Measurements from ENCODE around the gene C1R.

Gene C1R

GRCh38 chr12:7108003-7108795, 16.0 kb upstream of the C1R start:
- Histone ChIP-seq H3K4me1 (ENCODE audit: control insufficient read depth, insufficient read depth, low read length) (no peaks in the 10 kb centered on the region), H3K36me3 (ENCODE audit: control insufficient read depth in 2 of 2, insufficient read depth in 1 of 2, low read length in 2 of 2) (peaks cover 0 to 12% of the 10 kb centered on the region in 2 experiments; a peak in 1 of 3 replicates), H3K9me3 (ENCODE audit: control insufficient read depth, insufficient read depth, low read depth, low read length) (no peaks in the 10 kb centered on the region), H3K27ac (ENCODE audit: extremely low read depth, low read depth, low read length) (peak overlapping the region; percentile 21; the same call in 1 of the 2 replicates), H3K4me3 (ENCODE audit: low read depth, low read length) (peak overlapping the region; percentile 66)
- CTCF ChIA-PET, result interaction anchor here (0.5 to 4.3 kb wide), 21 partner anchors 9 to 337 kb away, joined by 3 to 24 read pairs (median 4); partner anchors contain the start of genes C12orf57, C1R, CD4 and RNU7-1
- POLR2A ChIA-PET, result interaction anchor here (0.8 to 3.2 kb wide), 5 partner anchors 90 to 255 kb away, joined by 3 to 20 read pairs (median 4); partner anchors contain the start of genes C12orf57, LPCAT3 and RNU7-1
- TF ChIP-seq REPIN1 (tag by site-specific recombination; IDR thresholded peaks at IDR 0.05; ENCODE audit: low read depth) (no peak), ZNF112 (tag by site-specific recombination; IDR thresholded peaks at IDR 0.05) (no peak), ZNF76 (tag by site-specific recombination; IDR thresholded peaks at IDR 0.05; ENCODE audit: borderline replicate concordance, low read depth) (peak; percentile 71; the same call in 1 of the 2 replicates), ZNF341 (tag by site-specific recombination; IDR thresholded peaks at IDR 0.05; ENCODE audit: low read depth) (peak; percentile 56), ZNF777 (tag by site-specific recombination; IDR thresholded peaks at IDR 0.05; ENCODE audit: borderline replicate concordance) (no peak), ZNF610 (tag by site-specific recombination; IDR thresholded peaks at IDR 0.05; ENCODE audit: borderline replicate concordance) (0 out of 2 replicates have a peak, but pooled peaks have one; percentile 14), ZNF335 (tag by site-specific recombination; conservative IDR thresholded peaks at IDR 0.05) (no peak), ZFP69B (tag by site-specific recombination; IDR thresholded peaks at IDR 0.05) (peak; percentile 33), SP2 (tag by site-specific recombination; IDR thresholded peaks at IDR 0.05) (peak; percentile 46), ZNF266 (tag by site-specific recombination; IDR thresholded peaks at IDR 0.05; ENCODE audit: low read depth) (no peak), GLIS1 (tag by site-specific recombination; IDR thresholded peaks at IDR 0.05) (peak; percentile 43)
- TF ChIP-seq, protein P1, sequence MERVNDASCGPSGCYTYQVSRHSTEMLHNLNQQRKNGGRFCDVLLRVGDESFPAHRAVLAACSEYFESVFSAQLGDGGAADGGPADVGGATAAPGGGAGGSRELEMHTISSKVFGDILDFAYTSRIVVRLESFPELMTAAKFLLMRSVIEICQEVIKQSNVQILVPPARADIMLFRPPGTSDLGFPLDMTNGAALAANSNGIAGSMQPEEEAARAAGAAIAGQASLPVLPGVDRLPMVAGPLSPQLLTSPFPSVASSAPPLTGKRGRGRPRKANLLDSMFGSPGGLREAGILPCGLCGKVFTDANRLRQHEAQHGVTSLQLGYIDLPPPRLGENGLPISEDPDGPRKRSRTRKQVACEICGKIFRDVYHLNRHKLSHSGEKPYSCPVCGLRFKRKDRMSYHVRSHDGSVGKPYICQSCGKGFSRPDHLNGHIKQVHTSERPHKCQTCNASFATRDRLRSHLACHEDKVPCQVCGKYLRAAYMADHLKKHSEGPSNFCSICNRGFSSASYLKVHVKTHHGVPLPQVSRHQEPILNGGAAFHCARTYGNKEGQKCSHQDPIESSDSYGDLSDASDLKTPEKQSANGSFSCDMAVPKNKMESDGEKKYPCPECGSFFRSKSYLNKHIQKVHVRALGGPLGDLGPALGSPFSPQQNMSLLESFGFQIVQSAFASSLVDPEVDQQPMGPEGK (tag by site-specific recombination; IDR thresholded peaks at IDR 0.05), result peak; percentile 43; the same call in 1 of the 2 replicates
- TF ChIP-seq, protein P2, sequence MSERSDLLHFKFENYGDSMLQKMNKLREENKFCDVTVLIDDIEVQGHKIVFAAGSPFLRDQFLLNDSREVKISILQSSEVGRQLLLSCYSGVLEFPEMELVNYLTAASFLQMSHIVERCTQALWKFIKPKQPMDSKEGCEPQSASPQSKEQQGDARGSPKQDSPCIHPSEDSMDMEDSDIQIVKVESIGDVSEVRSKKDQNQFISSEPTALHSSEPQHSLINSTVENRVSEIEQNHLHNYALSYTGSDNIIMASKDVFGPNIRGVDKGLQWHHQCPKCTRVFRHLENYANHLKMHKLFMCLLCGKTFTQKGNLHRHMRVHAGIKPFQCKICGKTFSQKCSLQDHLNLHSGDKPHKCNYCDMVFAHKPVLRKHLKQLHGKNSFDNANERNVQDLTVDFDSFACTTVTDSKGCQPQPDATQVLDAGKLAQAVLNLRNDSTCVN (tag by site-specific recombination; optimal IDR thresholded peaks at IDR 0.05), result peak; percentile 26

- TF ChIP-seq ZNF10 (tag by site-specific recombination; IDR thresholded peaks at IDR 0.05), result 0 out of 2 replicates have a peak, but pooled peaks have one; percentile 40
- no peak for TF ChIP-seq PRDM4 (tag by site-specific recombination; IDR thresholded peaks at IDR 0.05)
- no peak for TF ChIP-seq ZNF48 (tag by site-specific recombination; IDR thresholded peaks at IDR 0.05)
- ChIA-PET CTCF (interaction anchor here (0.6 to 4.3 kb wide), 14 partner anchors 12 to 410 kb away, joined by 3 to 24 read pairs (median 4); partner anchors contain the start of genes C12orf57, C1R, RNU7-1 and USP5), POLR2A (interaction anchor here (1.5 to 3.2 kb wide), 2 partner anchors 162 to 164 kb away, joined by 5 to 20 read pairs; partner anchors contain the start of genes C12orf57 and RNU7-1)
- peaks cover 0 to 12% of the 10 kb centered on the region in 2 experiments; a peak in 1 of 3 replicates for H3K36me3 ChIP-seq (ENCODE audit: control insufficient read depth in 2 of 2, insufficient read depth in 1 of 2, low read length in 2 of 2)
- no peaks in the 10 kb centered on the region for H3K4me1 ChIP-seq (ENCODE audit: control insufficient read depth, insufficient read depth, low read length)
- no peak overlapping the region for H3K27ac ChIP-seq (ENCODE audit: extremely low read depth, low read depth, low read length)
- peak overlapping the region; percentile 66 for H3K4me3 ChIP-seq (ENCODE audit: low read depth, low read length)
- no peaks in the 10 kb centered on the region for H3K9me3 ChIP-seq (ENCODE audit: control insufficient read depth, insufficient read depth, low read depth, low read length)
Measured at GRCh38 chr12:7107636-7108002, 15.4 kb upstream of the C1R start.
